NCI-H446 (cell line): Measurements from ENCODE around the gene TRMT44.

Experiments used
- DNase-seq, 2 experiments: peaks; one replicate each; lab custom pipeline; 2025; lab: John Stamatoyannopoulos, UW

Gene TRMT44

GRCh38 chr4:8493484-8493883 is 52.9 kb downstream of the TRMT44 start:
- no peak for DNase-seq

GRCh38 chr4:8494218-8494617 is 53.6 kb downstream of the TRMT44 start:
- no peak for DNase-seq

DNA sequence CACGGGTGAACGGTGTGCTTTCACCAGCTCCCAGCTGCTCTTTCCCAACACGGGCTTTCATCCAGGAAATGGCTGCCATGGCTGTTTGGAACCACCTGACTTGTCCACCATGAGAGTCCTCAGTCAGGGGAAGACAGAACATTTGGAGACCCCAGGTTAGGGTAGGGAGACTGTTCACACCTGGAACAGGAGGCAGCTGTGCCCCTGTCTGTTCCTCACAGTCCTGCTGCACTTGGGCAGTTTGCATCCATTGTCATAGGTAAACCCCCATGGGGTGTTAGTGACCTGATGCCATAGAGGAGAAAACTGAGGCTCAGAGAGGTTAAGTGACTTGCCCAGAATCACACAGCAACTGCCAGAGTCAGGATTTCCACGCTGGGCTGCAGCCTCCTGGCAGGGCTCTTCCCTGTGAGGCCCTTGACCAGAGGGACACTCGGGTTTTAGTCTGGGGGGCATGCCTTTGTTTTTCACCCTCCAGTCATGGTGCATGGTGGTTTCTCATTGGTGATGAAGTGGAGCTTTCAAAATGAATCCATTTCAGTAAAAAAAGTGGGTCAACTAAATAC is 54.5 kb downstream of the TRMT44 start:
- DNase-seq: no peak

- no peak for DNase-seq
Observed at GRCh38 chr4:8495803-8496202, 55.2 kb downstream of the TRMT44 start.

GRCh38 chr4:8497762-8498161 is 57.2 kb downstream of the TRMT44 start:
- DNase-seq: no peak

DNA sequence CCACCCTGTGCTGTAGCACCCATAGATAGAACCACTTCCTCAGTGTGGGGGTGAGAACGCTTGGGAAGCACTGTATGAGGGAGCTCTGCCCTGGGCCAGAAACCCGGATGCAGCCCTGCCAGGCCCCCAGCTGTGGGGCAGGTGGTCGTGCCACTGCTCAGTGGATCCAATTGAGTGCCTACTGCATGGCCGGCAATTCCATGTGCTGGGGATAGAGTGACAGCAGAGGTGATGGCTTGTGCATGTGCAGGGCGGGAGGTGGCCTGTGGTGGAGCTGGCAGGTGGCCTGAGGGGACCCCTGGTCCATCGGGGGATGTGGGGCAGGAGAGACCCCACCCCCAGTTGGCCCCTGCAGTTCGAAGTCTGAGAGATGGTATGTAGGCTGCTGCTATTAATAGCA is 60.4 kb downstream of the TRMT44 start:
- no peak for DNase-seq

GRCh38 chr4:8501781-8502180 is 61.2 kb downstream of the TRMT44 start:
- no peak for DNase-seq

GRCh38 chr4:8502371-8502770 is 61.8 kb downstream of the TRMT44 start:
- DNase-seq: no peak

DNA sequence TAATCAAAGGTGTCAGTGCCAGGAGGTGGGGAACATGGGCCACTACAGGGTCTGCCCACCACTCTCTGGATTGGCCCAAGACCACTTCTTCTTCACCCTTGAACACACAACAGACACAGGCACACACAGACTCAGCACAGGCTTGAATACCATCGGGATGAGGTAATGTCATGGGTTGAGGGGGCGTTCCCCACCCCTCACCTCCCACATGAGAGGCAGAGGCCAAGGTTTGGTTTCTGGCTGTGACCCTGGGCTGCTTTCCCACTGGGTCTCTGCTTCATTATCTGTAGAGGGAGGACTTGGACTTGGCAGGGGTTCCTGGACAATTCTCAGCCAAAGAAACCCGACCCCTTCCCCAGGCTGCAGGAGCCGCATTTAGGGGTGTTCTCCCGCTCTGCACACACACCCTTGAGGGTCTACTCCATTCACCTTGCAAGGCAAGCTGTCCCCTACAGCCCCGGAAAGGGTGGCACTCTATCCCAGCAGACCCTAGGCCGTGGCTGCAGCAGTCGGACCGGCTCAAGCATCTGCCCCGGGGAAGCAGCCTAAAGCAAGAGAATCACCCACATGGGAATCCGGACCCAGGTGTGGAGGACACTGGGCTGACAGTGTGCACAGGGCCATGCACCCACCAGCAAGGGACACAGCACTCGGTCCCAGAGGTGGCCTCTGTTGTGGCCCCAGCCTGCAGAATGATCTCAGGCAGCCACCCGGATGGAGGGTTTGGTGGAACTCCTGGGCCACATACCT is 62.4 kb downstream of the TRMT44 start:
- DNase-seq: peak in 1 of 2 experiments; percentile 9

DNA sequence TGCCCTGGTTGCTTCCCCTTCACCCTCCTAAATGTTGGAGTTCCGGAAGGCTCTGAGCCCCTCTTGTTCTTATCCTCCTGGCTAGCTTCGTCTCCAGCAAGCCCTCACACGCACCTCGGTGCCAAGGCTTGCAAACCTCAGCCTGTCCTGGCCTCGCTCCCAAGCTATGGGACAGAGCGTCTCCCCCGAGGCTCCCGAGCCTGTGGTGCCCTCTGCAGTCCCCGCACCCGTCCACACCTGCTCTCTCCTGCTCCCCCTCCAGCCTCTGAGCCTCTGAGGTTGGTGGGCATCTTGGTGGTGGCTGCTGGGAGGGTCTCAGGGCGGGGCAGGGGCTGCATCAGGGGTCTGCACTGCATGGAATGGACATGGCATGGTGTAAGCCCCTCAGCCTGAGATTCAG is 63.2 kb downstream of the TRMT44 start:
- no peak for DNase-seq

DNA sequence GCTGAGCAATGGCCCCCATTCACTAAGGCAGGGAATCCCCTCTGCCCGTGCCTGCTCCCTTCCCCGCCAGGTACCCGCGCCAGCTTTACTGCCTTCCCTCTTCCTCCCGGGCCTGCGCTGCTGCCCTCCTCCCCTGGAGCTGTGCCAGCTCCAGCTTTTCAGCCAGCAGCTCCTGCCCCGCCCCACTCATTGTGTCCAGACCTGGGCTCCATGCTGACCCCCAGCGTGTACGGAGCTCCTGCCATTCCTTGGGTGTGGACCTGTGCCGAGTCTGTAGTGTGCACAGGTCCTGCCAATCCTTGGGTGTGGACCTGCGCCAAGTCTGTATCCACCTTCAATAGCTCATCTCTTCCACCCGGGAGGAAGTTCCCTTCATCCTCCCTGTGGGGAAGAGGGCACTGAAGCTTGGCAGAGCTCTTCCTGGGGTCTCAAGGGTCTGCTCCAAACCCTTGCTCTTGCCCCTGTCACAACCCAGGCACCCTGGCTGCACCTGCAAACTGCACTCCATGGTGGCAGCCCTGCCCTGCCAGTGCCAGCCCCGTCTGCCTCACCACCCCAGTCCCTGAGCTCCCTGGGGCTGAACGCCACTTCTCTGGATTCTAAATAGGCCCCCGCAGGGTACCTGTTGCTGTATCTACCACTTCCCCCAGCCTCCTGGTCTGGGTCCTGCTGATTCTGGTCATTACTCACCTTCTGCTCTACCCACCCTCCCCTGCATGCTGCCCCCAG is 63.9 kb downstream of the TRMT44 start:
- no peak for DNase-seq

DNA sequence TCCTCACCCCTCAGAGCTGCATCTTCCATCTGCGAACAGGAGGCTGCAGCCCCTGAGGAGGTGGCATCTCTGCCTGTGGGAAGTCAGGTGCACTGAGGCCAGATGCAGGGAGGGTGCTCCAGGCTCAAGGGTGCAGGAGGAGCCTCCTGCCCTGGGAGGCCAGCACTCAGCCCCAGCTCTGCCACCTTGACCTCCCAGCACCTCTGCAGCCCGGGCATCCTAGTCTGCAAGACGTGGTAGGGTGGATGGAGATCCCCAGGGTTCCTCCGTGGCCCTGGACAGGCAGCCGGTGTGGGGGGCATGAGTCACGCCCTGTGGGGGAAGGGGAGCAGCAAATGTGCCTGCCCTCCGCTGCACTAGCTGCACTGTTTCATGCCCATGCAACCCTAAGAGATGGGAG is 64.7 kb downstream of the TRMT44 start:
- DNase-seq: no peak

- no peak for DNase-seq
Observed at GRCh38 chr4:8506006-8506372, 65.4 kb downstream of the TRMT44 start.

DNA sequence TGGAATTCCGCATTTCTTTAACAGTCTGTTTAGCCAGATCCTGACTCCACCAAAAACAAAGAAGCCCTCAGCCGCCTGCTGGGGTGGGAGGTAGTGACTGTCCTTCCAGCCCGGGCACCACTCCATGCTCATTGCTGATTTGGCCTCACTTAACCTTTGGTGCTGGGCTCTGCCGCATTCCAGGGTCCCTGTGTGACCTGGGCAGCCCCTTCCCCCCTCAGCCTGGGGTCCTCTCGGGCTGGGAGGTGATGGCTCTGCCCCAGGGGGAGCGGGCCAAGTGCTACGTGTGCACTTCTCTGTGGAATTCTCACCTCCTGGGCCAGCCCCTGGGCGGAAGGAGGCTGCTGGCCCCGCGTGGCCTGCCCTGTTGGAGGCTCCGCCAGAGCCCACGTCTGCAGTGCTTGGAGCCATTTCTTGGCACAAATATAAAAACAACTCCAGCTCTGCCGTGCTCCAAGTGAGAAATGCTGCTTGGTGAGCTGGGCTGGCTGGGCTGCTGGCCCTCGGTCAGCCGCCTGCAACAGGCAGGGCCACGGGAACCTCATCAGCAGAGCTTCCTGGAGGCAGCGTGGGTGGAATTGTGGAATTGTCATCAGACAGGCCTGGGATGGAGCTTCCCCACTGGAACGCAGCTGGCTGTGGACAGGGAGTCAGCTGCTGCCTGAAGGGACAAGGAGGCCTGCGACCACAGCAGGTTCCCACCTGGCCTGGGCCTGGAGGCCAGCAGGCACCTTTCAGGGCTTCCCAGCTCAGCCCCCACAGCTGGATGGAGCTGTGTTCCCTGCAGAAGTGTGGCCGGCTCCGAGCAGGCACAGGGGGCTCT is 66.0 kb downstream of the TRMT44 start:
- no peak for DNase-seq

GRCh38 chr4:8507196-8507570 is 66.6 kb downstream of the TRMT44 start:
- no peak for DNase-seq

GRCh38 chr4:8507624-8508023 is 67.0 kb downstream of the TRMT44 start:
- no peak for DNase-seq

GRCh38 chr4:8508266-8508665 is 67.7 kb downstream of the TRMT44 start:
- DNase-seq: no peak

DNA sequence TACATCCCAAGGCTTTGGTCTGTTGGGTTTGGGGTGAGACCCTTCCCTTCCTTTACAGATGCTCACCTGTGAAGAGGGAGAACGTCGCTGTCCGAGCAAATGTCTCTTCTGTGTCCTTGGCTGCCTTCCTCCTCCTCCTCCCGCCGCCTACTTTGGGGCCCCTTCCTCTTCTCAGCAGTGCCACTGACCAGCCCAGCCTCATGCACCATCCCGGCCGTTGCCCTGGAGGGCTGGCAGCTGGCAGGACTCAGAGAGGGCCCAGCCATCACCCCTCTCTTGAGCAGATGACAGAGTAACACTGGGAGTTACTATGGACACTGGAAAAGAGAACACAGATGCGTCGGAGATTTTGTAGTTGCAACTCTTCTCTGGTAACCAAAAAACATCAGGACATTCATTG is 68.2 kb downstream of the TRMT44 start:
- DNase-seq: no peak

DNA sequence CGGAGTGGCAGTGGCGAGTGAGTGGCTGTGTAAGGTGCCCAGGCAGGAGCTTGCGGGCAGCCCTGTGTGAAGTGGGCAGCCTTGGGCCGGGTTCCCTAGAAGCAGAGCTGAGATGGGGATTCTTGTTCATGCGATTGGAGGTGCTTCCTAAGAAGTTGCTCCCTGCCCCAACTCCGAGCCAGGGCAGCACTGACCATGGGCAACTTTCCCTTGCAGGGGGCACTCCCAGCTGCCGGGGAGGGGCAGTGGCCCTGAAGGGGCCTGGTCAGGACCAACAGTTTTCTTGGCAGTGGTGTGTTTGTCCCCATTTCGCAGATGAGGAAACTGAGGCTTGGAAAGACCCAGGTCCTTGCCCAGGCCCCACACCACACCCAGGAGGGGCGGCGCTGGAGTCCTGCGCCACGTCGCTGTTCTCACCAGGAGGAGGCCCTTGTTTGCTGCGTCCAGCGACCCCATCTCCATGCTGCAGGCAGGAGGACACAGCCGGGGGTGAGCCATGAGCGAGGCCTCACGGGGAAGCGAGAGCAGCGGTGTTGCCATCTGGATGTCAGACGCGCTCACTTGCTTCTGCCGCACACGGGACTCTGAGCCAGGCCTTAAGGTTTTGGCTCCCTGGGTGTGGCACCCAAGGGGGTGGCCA is 68.9 kb downstream of the TRMT44 start:
- no peak for DNase-seq

DNA sequence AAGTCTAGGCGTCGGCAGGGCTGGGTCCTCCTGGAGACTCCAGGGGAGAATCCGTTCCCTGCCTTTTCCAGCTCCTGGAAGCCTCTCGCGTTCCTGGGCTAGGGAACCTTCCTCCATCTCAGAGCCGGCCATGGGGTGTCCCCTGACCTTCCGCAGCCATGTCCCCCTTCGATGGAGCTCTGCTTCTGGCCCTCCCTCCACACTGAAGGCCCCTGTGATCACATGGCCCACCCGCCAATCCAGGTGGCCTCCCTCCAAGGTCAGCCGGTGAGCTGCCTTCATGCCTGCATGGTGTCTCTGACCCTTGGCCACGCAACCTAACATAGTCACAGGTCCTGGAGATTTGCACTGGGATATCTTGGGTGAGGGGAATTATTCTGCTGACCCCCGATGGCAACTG is 69.6 kb downstream of the TRMT44 start:
- no peak for DNase-seq

DNA sequence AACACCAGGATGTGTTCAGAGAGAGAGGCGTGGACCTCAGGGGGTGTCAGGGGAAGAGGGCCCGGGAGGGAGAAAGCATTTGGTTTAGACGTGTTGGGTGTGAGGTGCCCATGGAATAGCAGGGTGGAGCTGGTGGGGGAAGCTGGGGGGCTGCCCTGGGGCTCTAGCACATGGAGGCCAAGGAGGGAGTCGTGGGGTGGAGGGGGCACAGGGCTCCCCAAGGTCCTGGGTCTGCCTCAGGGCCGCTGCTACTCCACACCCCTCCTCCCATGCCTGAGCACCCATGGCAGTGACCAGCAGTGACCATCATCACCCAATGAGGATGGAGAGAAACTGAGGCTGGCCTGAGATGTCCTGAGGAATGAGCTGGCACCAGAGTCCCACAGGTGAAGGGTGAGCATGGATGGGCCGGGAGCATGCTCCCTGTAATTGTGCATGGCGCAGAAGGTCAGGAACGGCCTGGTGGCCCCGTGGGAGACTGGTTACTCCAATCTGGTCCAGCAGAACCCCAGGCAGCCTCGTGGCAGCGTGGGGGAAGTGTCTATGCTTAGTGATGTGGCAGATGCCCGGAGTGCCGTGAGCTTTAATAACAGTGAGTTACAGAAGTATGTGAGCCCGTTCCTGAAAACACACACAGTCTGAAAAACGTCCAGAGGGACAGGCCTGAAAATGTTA is 70.2 kb downstream of the TRMT44 start:
- DNase-seq: no peak

DNA sequence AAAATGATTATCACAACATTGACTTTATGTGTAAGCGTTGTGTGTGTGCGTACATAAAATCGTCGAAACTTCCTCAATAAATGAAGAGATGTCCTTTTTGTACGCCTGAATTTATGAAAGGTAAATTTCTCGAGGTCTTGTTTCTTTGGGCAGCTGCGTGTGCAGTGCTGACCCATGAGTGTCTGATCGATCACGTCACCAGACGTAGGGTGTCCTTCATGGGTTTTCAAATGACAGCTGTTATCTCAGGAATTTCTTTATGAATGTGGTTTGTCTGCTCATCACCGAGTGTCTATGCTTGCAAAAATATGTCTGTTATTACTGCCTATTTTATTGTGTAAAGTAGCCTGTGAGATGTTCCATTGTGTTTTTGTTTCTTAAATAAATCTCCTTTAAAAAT is 71.9 kb downstream of the TRMT44 start:
- DNase-seq: no peak
